Left colon (tissue), 2 donors: ENCODE results near the gene EXT2. TPM values are rescaled to one million over a fixed set of nuclear protein-coding genes. Genes with fewer than 3 reads are reported as not detected.

Experiments used
- total RNA-seq, 2 donors: library from RNA; stranded (reverse); fragmentation: NEBNext Ultra II Directional; extraction: Animal tissue kit (Norgen Biotek cat#: 25700); gene quantifications; one replicate each; pipeline ENCODE4 v1.2.1, GENCODE V29; 2021
- donor health status: DM: no; HTN: no; CAD: no.
- donor health status: DM: yes; HTN: yes; CAD: no.

Gene EXT2
- total RNA-seq, 2 donors from 2014 or later = 48.5 to 63.9 TPM

Other genes starting within 250 kb of the EXT2 start
- gene ALKBH3, start 214.8 kb upstream of the EXT2 start, total RNA-seq = 10 to 100 TPM; 22.7 to 29.9 TPM
- 10 to 100 TPM; 19.0 to 22.0 TPM for gene C11orf96, start 153.0 kb upstream of the EXT2 start, total RNA-seq
- gene ACCSL, start 47.7 kb upstream of the EXT2 start, total RNA-seq = not detected
- 10 to 100 TPM; 17.5 to 28.6 TPM for gene ACCS, start 29.4 kb upstream of the EXT2 start, total RNA-seq
- gene ALX4, start 214.5 kb downstream of the EXT2 start, total RNA-seq = not detected